ENCODE data around the gene IER2.
"Not testable (repeated sequence)": the region's sequence is repeated elsewhere in the genome, so short reads cannot be mapped to it uniquely, and the experiment has no call there.

GRCh38 chr19:13185763-13186657 is 35.8 kb downstream of the IER2 start:
- not testable (repeated sequence) for TF ChIP-seq CTCF (IDR thresholded peaks at IDR 0.05; ENCODE audit: poor library complexity, severe bottlenecking); REST (IDR thresholded peaks at IDR 0.05; ENCODE audit: borderline replicate concordance); MXI1 (conservative IDR thresholded peaks at IDR 0.05; ENCODE audit: poor library complexity, severe bottlenecking); POLR2AphosphoS5 (IDR thresholded peaks at IDR 0.05)
